Measurements from ENCODE around the gene RHBDL2.
"Not testable (repeated sequence)": the region's sequence is repeated elsewhere in the genome, so short reads cannot be mapped to it uniquely, and the experiment has no call there.

RHBDL2 gene

DNA sequence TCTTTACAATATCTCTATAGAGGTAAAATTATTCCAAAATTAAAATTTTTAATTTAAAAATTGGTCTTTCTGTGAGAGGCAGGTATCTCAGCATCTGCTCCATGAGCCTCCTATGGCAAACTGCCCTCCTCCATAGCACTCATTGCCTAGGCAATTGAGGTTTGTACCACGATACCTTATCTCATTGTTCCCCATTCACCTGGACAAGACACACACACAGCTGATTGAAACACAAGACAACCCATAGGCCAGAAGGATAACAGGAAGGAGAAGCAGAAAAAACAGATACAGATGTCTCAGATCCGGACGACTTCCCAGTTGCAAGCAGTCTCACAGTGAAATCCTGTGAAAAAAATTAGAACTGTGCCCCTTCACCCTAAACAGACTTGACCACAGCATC is 24.3 kb downstream of the RHBDL2 start:
- Histone ChIP-seq H3K4me1 (ENCODE audit: insufficient read depth, low read length, poor library complexity, severe bottlenecking) (no peaks in the 10 kb centered on the region), H3F3A (ENCODE audit: low read depth) (no peaks in the 10 kb centered on the region), H3K4me3 (ENCODE audit: low read length, poor library complexity, severe bottlenecking) (no peak overlapping the region), H3K36me3 (ENCODE audit: insufficient read depth, low read length) (no peaks in the 10 kb centered on the region), H3K9me2 (replicated peaks; ENCODE audit: low read depth, low read length) (no peaks in the 10 kb centered on the region), H3K27me3 (ENCODE audit: insufficient read depth, low read length, poor library complexity, severe bottlenecking) (no peaks in the 10 kb centered on the region), H4K20me1 (ENCODE audit: insufficient read depth, low read length, poor library complexity, severe bottlenecking) (no peaks in the 10 kb centered on the region), H3K4me2 (ENCODE audit: low read depth, low read length, poor library complexity, severe bottlenecking) (no peak overlapping the region), H3K9ac (ENCODE audit: low read depth, low read length, poor library complexity, severe bottlenecking) (no peak overlapping the region), H3K79me2 (ENCODE audit: insufficient read depth, low read length) (no peaks in the 10 kb centered on the region), H2AFZ (ENCODE audit: low read length) (no peak overlapping the region), H3K9me3 (ENCODE audit: insufficient read depth, low read depth, low read length) (no peaks in the 10 kb centered on the region)
- no peak for TF ChIP-seq EZH2phosphoT487 (IDR thresholded peaks at IDR 0.05; ENCODE audit: borderline replicate concordance)
- TF ChIP-seq, protein P1, sequence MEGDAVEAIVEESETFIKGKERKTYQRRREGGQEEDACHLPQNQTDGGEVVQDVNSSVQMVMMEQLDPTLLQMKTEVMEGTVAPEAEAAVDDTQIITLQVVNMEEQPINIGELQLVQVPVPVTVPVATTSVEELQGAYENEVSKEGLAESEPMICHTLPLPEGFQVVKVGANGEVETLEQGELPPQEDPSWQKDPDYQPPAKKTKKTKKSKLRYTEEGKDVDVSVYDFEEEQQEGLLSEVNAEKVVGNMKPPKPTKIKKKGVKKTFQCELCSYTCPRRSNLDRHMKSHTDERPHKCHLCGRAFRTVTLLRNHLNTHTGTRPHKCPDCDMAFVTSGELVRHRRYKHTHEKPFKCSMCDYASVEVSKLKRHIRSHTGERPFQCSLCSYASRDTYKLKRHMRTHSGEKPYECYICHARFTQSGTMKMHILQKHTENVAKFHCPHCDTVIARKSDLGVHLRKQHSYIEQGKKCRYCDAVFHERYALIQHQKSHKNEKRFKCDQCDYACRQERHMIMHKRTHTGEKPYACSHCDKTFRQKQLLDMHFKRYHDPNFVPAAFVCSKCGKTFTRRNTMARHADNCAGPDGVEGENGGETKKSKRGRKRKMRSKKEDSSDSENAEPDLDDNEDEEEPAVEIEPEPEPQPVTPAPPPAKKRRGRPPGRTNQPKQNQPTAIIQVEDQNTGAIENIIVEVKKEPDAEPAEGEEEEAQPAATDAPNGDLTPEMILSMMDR (conservative IDR thresholded peaks at IDR 0.05; ENCODE audit: low read length) = no peak

DNA sequence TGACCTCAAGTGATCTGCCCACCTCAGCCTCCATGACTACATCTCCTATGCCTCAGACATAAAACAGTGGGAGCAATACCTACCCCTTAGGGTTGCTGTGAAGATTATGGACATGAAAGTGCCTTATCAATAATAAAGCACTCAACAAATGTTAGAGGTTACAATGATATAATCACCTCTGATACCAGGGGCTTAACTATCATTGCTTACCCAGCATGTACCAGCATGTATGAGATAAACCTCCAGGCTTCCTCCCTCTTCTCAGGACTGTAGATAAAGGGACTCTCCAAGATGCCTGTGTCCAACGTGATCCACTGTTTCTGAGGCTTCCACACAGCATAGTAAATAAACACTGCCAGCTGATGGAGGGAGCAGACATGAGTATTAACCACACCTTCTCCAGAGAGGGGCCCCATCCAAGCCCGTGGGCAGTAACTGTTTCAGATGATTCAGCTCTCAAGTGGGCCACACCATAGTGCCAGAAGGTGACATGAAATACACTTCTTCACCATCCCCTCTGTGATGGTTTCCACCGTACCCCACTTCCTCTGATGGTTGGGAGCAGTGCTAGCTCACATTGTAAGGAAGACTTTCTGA is 26.2 kb downstream of the RHBDL2 start:
- Histone ChIP-seq H3K36me3 (ENCODE audit: insufficient read depth, low read length) (no peaks in the 10 kb centered on the region), H3K27me3 (ENCODE audit: insufficient read depth, low read length, poor library complexity, severe bottlenecking) (no peaks in the 10 kb centered on the region), H3K79me2 (ENCODE audit: insufficient read depth, low read length) (no peaks in the 10 kb centered on the region), H4K20me1 (ENCODE audit: insufficient read depth, low read length, poor library complexity, severe bottlenecking) (no peaks in the 10 kb centered on the region), H3F3A (ENCODE audit: low read depth) (no peaks in the 10 kb centered on the region), H3K9ac (ENCODE audit: low read depth, low read length, poor library complexity, severe bottlenecking) (no peak overlapping the region), H3K4me2 (ENCODE audit: low read depth, low read length, poor library complexity, severe bottlenecking) (no peak overlapping the region), H3K9me2 (replicated peaks; ENCODE audit: low read depth, low read length) (no peaks in the 10 kb centered on the region), H3K4me1 (ENCODE audit: insufficient read depth, low read length, poor library complexity, severe bottlenecking) (no peaks in the 10 kb centered on the region), H3K4me3 (ENCODE audit: low read length, poor library complexity, severe bottlenecking) (no peak overlapping the region), H3K9me3 (ENCODE audit: insufficient read depth, low read depth, low read length) (no peaks in the 10 kb centered on the region), H2AFZ (ENCODE audit: low read length) (no peak overlapping the region)
- TF ChIP-seq, protein P1 (conservative IDR thresholded peaks at IDR 0.05; ENCODE audit: low read length) = no peak

DNA sequence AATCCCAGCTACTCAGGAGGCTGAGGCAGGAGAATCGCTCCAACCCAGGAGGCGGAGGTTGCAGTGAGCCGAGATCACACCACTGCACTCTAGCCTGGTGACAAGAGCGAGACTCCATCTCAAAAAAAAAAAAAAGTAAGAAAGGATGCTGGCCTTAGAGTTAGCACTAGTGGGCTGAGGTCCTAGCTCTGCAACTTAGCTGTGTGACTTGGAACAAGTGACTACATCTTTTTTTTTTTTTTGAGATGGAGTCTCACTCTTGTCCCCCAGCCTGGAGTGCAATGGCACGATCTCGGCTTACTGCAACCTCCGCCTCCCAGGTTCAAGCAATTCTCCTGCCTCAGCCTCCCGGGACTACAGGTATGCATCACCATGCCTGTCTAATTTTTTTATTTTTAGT is 26.7 kb downstream of the RHBDL2 start:
- H4K20me1 ChIP-seq (ENCODE audit: insufficient read depth, low read length, poor library complexity, severe bottlenecking); H3K79me2 ChIP-seq (ENCODE audit: insufficient read depth, low read length); H3K36me3 ChIP-seq (ENCODE audit: insufficient read depth, low read length); H3K9me3 ChIP-seq (ENCODE audit: insufficient read depth, low read depth, low read length); H3K4me1 ChIP-seq (ENCODE audit: insufficient read depth, low read length, poor library complexity, severe bottlenecking); H3K4me2 ChIP-seq (ENCODE audit: low read depth, low read length, poor library complexity, severe bottlenecking); H3K4me3 ChIP-seq (ENCODE audit: low read length, poor library complexity, severe bottlenecking); H3K9ac ChIP-seq (ENCODE audit: low read depth, low read length, poor library complexity, severe bottlenecking); H3F3A ChIP-seq (ENCODE audit: low read depth); H2AFZ ChIP-seq (ENCODE audit: low read length); H3K27me3 ChIP-seq (ENCODE audit: insufficient read depth, low read length, poor library complexity, severe bottlenecking); H3K9me2 ChIP-seq (replicated peaks; ENCODE audit: low read depth, low read length): not testable (repeated sequence)

DNA sequence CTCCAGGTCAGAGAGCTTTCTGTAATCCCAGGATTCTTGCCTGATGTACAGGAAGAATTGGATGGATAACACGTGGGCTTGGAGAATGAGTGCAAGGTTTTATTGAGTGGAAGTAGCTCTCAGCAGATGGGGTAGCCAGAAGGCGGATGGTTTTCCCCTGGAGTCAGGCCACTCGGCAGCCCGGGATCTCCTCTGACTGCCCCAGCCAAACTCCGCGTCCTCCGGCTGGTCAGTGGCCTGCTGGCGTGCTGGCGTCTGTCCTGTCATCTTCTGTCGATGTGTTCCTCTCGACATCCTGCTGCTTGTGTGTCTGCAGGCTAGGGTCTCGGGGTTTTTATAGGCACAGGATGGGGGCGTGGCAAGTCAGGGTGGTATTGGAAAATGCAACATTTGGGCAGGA is 32.8 kb downstream of the RHBDL2 start:
- Histone ChIP-seq H3K9me2 (replicated peaks; ENCODE audit: low read depth, low read length) (no peaks in the 10 kb centered on the region), H3K9me3 (ENCODE audit: insufficient read depth, low read depth, low read length) (peaks cover 3% of the 10 kb centered on the region; the same call in 1 of the 2 replicates), H3K4me1 (ENCODE audit: insufficient read depth, low read length, poor library complexity, severe bottlenecking) (no peaks in the 10 kb centered on the region), H2AFZ (ENCODE audit: low read length) (no peak overlapping the region), H3K36me3 (ENCODE audit: insufficient read depth, low read length) (no peaks in the 10 kb centered on the region), H3K4me3 (ENCODE audit: low read length, poor library complexity, severe bottlenecking) (no peak overlapping the region), H3K4me2 (ENCODE audit: low read depth, low read length, poor library complexity, severe bottlenecking) (no peak overlapping the region), H3K9ac (ENCODE audit: low read depth, low read length, poor library complexity, severe bottlenecking) (no peak overlapping the region), H3K27me3 (ENCODE audit: insufficient read depth, low read length, poor library complexity, severe bottlenecking) (no peaks in the 10 kb centered on the region), H3F3A (ENCODE audit: low read depth) (no peaks in the 10 kb centered on the region), H4K20me1 (ENCODE audit: insufficient read depth, low read length, poor library complexity, severe bottlenecking) (no peaks in the 10 kb centered on the region), H3K79me2 (ENCODE audit: insufficient read depth, low read length) (no peaks in the 10 kb centered on the region)
- TF ChIP-seq, protein P1 (conservative IDR thresholded peaks at IDR 0.05; ENCODE audit: low read length) = no peak
- TF ChIP-seq EZH2phosphoT487 (IDR thresholded peaks at IDR 0.05; ENCODE audit: borderline replicate concordance) = no peak

Measured in Loucy (cell line).